ENCODE data around the gene PKNOX2. TPM values are rescaled to one million over a fixed set of nuclear protein-coding genes. Genes with fewer than 3 reads are reported as not detected.

The PKNOX2 gene
- total RNA-seq, 4 donors from 2014 or later = 0.27 to 4.8 (median 0.75) TPM; not detected in 1

- Histone ChIP-seq H3K27ac (no peak overlapping the region), H3K9me3 (no peaks in the 10 kb centered on the region), H3K4me3 (no peak overlapping the region), H3K4me1 (no peaks in the 10 kb centered on the region), H3K27me3 (no peaks in the 10 kb centered on the region), H3K36me3 (no peaks in the 10 kb centered on the region)
- intact Hi-C loops (cut with DNase I; ENCODE audit: low total_unique reads) (no loop called here), in situ Hi-C loops (cut with MboI; ENCODE audit: low pct_ligation_motif_present in 1 of 4, low pct_unique_long_range_greater_than_20kb in 1 of 4, low sequenced_read_pairs in 3 of 4) (no loop called here)
- no peak for DNase-seq
- TF ChIP-seq POLR2AphosphoS5 (IDR thresholded peaks at IDR 0.05) = no peak
- TF ChIP-seq EP300 (IDR thresholded peaks at IDR 0.05; ENCODE audit: low read depth) = no peak
- TF ChIP-seq CTCF (IDR thresholded peaks at IDR 0.05) = no peak
- TF ChIP-seq POLR2A (IDR thresholded peaks at IDR 0.05) = no peak
- 67 to 70% methylated on average over 11 to 14 of the region's 14 CpGs for WGBS, 2 donors (ENCODE audit: low coverage in 1 of 2)
Measured at GRCh38 chr11:125379981-125380380, 215.4 kb downstream of the PKNOX2 start.

- no peak for DNase-seq
- no peaks in the 10 kb centered on the region for H3K27me3 ChIP-seq
- no peak overlapping the region for H3K4me3 ChIP-seq
- no peaks in the 10 kb centered on the region for H3K36me3 ChIP-seq
- TF ChIP-seq CTCF (IDR thresholded peaks at IDR 0.05) = no peak
- no peak for TF ChIP-seq EP300 (IDR thresholded peaks at IDR 0.05; ENCODE audit: low read depth)
- no peak for TF ChIP-seq POLR2AphosphoS5 (IDR thresholded peaks at IDR 0.05)
- no peak for TF ChIP-seq POLR2A (IDR thresholded peaks at IDR 0.05)
- no peak overlapping the region for H3K27ac ChIP-seq
- H3K9me3 ChIP-seq = no peaks in the 10 kb centered on the region
- in situ Hi-C loops (cut with MboI; ENCODE audit: low pct_ligation_motif_present in 1 of 4, low pct_unique_long_range_greater_than_20kb in 1 of 4, low sequenced_read_pairs in 3 of 4) = no loop called here
- WGBS, 2 donors (ENCODE audit: low coverage in 1 of 2) = 80 to 100% methylated on average over 1 to 9 of the region's 9 CpGs
- H3K4me1 ChIP-seq = no peaks in the 10 kb centered on the region
- intact Hi-C loops (cut with DNase I; ENCODE audit: low total_unique reads) = no loop called here
Measured at GRCh38 chr11:125380756-125381445, 216.3 kb downstream of the PKNOX2 start.

GRCh38 chr11:125381499-125382044, 217.0 kb downstream of the PKNOX2 start:
- in situ Hi-C loops (cut with MboI; ENCODE audit: low pct_ligation_motif_present in 1 of 4, low pct_unique_long_range_greater_than_20kb in 1 of 4, low sequenced_read_pairs in 3 of 4) = no loop called here
- Histone ChIP-seq H3K36me3 (no peaks in the 10 kb centered on the region), H3K9me3 (no peaks in the 10 kb centered on the region), H3K4me1 (no peaks in the 10 kb centered on the region), H3K4me3 (no peak overlapping the region), H3K27ac (no peak overlapping the region), H3K27me3 (no peaks in the 10 kb centered on the region)
- TF ChIP-seq CTCF (IDR thresholded peaks at IDR 0.05) (no peak), POLR2A (IDR thresholded peaks at IDR 0.05) (no peak), POLR2AphosphoS5 (IDR thresholded peaks at IDR 0.05) (no peak), EP300 (IDR thresholded peaks at IDR 0.05; ENCODE audit: low read depth) (no peak)
- 84 to 100% methylated on average over 1 to 7 of the region's 7 CpGs for WGBS, 2 donors (ENCODE audit: low coverage in 1 of 2)
- no peak for DNase-seq
- intact Hi-C loops (cut with DNase I; ENCODE audit: low total_unique reads) = no loop called here

- in situ Hi-C loops (cut with MboI; ENCODE audit: low pct_ligation_motif_present in 1 of 4, low pct_unique_long_range_greater_than_20kb in 1 of 4, low sequenced_read_pairs in 3 of 4) = no loop called here
- H3K4me3 ChIP-seq = no peak overlapping the region
Measured at GRCh38 chr11:125382314-125382791, 217.8 kb downstream of the PKNOX2 start.

More at GRCh38 chr11:125382314-125382791, 217.8 kb downstream of the PKNOX2 start:
- Histone ChIP-seq H3K4me1 (no peaks in the 10 kb centered on the region), H3K9me3 (no peaks in the 10 kb centered on the region), H3K36me3 (no peaks in the 10 kb centered on the region), H3K27ac (no peak overlapping the region), H3K27me3 (no peaks in the 10 kb centered on the region)
- no peak for DNase-seq
- intact Hi-C loops (cut with DNase I; ENCODE audit: low total_unique reads) = no loop called here
- 33 to 78% methylated on average over 2 to 12 of the region's 12 CpGs for WGBS, 2 donors (ENCODE audit: low coverage in 1 of 2)
- TF ChIP-seq POLR2AphosphoS5 (IDR thresholded peaks at IDR 0.05) (no peak), EP300 (IDR thresholded peaks at IDR 0.05; ENCODE audit: low read depth) (no peak), CTCF (IDR thresholded peaks at IDR 0.05) (no peak), POLR2A (IDR thresholded peaks at IDR 0.05) (no peak)

Data from transverse colon (tissue), 4 donors.